HG03460 (cell line): ENCODE measurements around the gene PFDN1.
"Not testable (repeated sequence)": the region's sequence is repeated elsewhere in the genome, so short reads cannot be mapped to it uniquely, and the experiment has no call there.

Experiments
- ATAC-seq: cut with Tn5 transposase; IDR thresholded peaks from one replicate; pipeline ENCODE4 v1.9.1; 2021; ENCODE audit not compliant: unreplicated experiment

PFDN1 gene

DNA sequence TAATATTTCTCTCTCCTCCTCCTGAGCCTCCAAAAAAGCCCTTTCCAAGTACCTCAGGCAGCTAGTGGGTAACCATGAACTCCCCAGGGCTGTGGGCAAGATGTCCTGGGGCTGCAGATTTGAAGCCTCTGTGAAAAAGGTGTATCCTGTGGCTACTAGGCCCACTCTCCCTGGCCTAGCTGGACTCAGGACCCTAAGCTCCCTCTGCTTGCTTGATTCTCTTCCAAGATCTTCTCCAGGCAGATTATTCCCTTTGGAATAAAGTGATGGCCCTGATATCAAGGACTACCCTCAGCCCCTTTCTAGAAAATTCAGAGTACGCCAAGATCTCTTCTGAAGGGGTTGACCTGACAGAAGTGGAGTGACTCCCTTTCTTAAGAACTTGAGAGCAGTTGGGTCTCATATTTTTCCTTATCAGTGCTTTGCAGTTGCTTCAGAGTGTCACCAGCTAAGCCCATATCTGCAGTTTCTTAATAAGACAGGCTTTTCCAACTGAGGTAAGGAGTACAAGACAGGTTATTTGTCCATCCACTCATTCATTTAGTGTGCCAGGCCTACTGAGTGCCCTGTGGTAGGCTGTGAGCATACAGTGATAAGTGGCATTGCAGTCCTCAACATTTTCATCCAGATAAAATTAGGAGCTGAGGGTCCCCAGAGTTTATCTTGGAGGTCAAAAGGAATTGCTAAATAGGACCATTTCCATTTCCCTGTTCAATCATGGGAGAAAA lies 85.4 kb downstream of the PFDN1 start:
- ATAC-seq = no peak

GRCh38 chr5:140216478-140217074 lies 86.3 kb downstream of the PFDN1 start:
- no peak for ATAC-seq

GRCh38 chr5:140215276-140215675 lies 87.6 kb downstream of the PFDN1 start:
- no peak for ATAC-seq

DNA sequence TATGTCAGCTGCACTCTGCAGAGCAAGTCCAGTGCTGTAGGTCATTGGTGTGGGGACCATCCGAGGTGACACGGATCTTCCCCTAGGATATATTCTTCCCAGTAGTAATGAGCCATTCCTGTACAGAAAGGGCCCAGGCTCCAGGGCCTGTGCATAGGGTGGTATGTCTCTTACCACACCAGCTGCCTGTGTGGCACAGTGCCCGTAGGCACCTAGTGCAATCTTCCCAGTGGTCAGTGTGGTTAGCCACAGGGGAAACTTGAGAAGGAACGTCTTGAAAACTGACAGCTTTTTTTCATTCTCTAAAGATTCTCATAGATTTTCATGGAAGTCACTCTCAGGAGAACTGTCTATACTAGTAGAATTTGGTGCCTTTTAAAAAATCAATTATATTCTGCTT lies 88.1 kb downstream of the PFDN1 start:
- ATAC-seq = peak; percentile 57

DNA sequence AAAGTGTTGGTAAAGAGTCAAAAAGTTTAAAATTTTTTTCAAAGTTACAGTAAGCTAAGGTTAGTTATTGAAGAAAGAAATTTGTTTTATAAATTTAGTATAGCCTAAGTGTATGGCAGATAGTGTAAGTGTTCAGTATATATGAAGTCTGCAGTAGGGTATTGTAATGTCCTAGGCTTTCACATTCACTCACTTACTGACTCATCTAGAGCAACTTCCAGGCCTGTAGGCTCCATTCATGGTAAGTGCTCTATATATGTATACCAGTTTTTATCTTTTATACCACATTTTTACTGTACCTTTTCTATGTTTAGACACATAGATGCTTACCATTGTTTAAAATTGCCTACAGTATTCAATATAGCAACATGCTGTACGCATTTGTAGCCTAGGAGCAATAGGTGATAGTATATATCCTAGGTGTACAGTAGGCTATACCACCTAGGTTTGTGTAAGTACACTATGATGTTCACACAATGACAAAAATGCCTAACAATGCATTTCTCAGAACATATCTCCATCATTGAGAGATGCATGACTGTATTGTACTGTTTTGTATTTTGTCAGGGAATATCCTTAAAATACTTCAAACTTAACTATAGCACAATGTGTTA lies 89.4 kb downstream of the PFDN1 start:
- ATAC-seq = no peak

DNA sequence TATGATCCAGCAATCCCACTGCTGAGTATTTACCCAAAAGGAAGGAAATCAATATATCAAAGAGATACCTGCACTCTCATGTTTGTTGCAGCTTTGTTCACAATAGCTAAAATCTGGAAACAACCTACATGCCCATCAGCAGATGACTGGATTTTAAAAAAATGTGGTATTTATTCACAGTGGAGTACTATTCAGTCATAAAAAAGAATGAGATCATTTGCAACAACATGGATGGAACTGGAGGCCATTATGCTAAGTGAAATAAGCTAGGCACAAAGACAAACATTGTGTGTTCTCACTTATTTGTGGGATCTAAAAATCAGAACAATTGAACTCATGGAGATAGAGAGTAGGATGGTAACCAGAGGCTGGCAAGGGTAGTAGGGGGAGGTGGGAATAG lies 94.8 kb downstream of the PFDN1 start:
- ATAC-seq = no peak

GRCh38 chr5:140207250-140207964 lies 95.5 kb downstream of the PFDN1 start:
- ATAC-seq = peak; percentile 76

DNA sequence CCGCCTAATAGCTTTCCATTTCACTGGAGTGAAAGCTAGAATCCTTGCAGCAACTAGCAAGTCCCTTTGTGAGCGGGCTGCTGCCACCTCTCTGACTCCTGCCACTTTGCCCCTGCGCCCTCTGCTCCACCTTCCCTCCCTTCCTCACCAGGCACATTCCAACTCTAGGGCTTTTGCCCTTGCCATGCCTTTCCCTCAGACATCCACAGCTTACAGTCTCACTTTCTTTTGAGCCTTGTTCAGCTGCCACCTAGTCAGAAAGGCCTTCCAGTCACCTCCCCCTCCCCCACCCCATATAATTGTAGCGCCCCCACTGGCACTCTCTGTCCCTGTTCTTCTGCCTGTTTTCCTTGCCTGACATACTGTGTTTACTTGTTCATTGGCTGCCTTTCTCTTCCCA lies 96.9 kb downstream of the PFDN1 start:
- ATAC-seq = no peak

DNA sequence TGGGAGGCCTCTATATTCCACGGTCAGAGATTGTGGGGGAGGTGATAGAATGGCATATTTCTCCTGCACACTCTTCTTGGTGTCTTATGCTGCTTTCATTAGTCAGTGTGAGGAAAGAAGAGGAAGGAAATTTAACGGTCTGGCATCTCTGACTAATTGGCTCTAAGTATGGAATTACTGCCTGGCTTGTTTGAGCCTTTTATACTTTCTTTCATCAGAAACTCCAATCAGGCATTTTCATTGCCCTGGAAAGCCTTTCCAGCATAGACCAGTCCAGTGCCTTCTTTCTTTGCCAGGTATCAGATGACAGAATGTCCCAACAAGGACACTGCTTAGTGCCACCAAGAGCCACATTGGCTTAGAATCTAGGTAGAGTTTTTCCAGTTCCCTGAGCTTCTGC lies 97.7 kb downstream of the PFDN1 start:
- no peak for ATAC-seq

DNA sequence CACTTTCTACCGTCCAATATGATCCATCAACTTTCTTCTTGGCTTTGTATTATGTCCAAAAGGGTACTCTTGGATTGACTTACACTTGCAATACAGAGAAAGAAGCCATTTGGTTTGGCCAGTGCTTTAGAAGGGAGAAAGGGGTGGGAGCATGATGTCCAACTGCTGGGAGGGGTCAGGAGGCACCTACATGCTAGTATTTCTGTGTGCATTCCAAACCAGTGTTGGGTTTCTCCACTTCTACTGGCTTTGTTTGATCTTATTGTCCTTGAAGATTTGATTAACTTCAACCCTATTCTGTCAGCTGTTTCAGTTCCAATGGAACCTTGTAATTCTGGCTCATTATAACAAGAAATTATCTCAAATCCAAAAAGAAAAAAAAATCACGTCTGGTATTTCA lies 100.3 kb downstream of the PFDN1 start:
- ATAC-seq = no peak

GRCh38 chr5:140202078-140202477 lies 100.8 kb downstream of the PFDN1 start:
- no peak for ATAC-seq

- not testable (repeated sequence) for ATAC-seq
These were observed 104.0 kb downstream of the PFDN1 start for GRCh38 chr5:140198915-140199314.

DNA sequence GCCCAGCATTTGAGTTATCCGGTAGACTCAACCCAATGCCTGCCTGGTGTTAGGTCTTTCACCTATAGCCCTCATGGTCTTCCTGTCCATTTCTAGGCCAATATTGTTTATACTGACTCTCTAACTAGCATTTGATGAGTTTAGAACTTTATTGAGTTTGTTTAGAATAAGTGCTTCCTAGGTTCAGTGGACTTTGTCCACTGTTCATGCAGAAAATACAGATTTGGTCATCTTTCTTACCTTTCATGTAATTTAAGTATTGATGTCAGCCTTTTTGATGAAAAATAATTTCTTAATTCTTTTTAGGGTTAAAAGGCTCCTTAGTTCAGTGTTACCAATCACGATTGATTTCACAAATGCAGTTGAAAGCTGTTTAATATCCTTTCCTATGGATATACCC lies 105.9 kb downstream of the PFDN1 start:
- no peak for ATAC-seq

DNA sequence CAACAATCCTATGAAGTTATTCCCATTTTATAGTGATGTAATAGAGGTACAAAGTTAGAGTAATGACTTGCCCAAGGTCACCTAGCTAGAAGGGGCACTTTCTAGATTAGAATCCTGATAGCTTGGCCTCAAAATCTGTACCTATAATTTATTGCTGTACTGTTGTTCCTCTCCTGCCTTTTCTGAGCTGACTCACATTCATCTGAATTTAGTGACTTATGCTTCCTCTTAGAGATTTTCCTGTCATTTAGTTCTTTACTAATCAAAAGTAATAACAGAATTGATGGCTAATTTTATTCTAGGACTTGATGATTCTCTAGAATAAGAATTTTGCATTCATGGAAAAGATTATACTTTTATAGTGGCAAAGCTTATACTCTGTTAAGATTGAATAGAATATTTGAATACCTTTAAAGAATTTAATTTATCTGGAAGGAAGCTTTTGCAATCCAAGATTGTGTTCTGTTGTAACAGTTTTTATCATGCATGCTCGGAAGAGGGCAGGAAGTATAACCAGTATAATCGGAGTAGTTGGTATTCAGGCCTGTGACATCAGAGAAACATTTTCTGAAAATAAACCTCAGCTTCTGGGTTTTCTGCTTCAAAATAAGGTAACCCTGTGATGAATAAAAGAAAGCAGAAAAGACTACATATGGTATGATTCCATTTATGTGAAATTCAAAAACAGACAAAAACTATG lies 106.6 kb downstream of the PFDN1 start:
- ATAC-seq = no peak
